ENCODE data around the gene CTNND2. TPM values are rescaled to one million over a fixed set of nuclear protein-coding genes. Genes with fewer than 3 reads are reported as not detected.

The CTNND2 gene
- polyA plus RNA-seq, 1 donor from 2014 or later, result 67.0 TPM

GRCh38 chr5:11873587-11873986, 30.7 kb downstream of the CTNND2 start:
- H3K9me2 ChIP-seq (ENCODE audit: insufficient read depth, low read length), result no peaks in the 10 kb centered on the region

GRCh38 chr5:11869203-11869602, 35.0 kb downstream of the CTNND2 start:
- Histone ChIP-seq H3K9me2 (ENCODE audit: insufficient read depth, low read length) (no peaks in the 10 kb centered on the region), H3K9me3 (ENCODE audit: low read length) (no peaks in the 10 kb centered on the region), H2AFZ (ENCODE audit: low read depth, low read length) (no peak overlapping the region), H3K27me3 (ENCODE audit: insufficient read depth, low read depth, low read length) (no peaks in the 10 kb centered on the region), H4K20me1 (ENCODE audit: insufficient read depth) (no peaks in the 10 kb centered on the region), H3F3A (ENCODE audit: insufficient read depth, low read length, poor library complexity, severe bottlenecking) (no peaks in the 10 kb centered on the region), H3K79me2 (replicated peaks; ENCODE audit: insufficient read depth, low read length) (peaks cover 31% of the 10 kb centered on the region), H3K36me3 (ENCODE audit: insufficient read depth, low read length) (no peaks in the 10 kb centered on the region), H3K9ac (ENCODE audit: low read length) (no peak overlapping the region), H3K27ac (ENCODE audit: low read length) (no peak overlapping the region), H3K4me2 (ENCODE audit: low read length) (no peak overlapping the region), H3K4me3 (ENCODE audit: low read length) (no peak overlapping the region)
- peak; percentile 92 for TF ChIP-seq POLR2AphosphoS5 (IDR thresholded peaks at IDR 0.05)
- TF ChIP-seq EP300 (conservative IDR thresholded peaks at IDR 0.05; ENCODE audit: poor library complexity, severe bottlenecking), result peak; percentile 96
- TF ChIP-seq CTCF (IDR thresholded peaks at IDR 0.05; ENCODE audit: poor library complexity, severe bottlenecking), result no peak

More at GRCh38 chr5:11873587-11873986, 30.7 kb downstream of the CTNND2 start:
- H3K9ac ChIP-seq (ENCODE audit: low read length), result no peak overlapping the region
- no peak overlapping the region for H2AFZ ChIP-seq (ENCODE audit: low read depth, low read length)
- H3K4me2 ChIP-seq (ENCODE audit: low read length), result no peak overlapping the region
- TF ChIP-seq TAF1 (IDR thresholded peaks at IDR 0.05; ENCODE audit: low read depth) (no peak), MXI1 (conservative IDR thresholded peaks at IDR 0.05; ENCODE audit: poor library complexity, severe bottlenecking) (no peak), REST (IDR thresholded peaks at IDR 0.05; ENCODE audit: borderline replicate concordance) (no peak), EP300 (conservative IDR thresholded peaks at IDR 0.05; ENCODE audit: poor library complexity, severe bottlenecking) (no peak), EZH2 (IDR thresholded peaks at IDR 0.05; ENCODE audit: borderline replicate concordance, insufficient read depth, low read length, poor library complexity, severe bottlenecking) (no peak), RAD21 (conservative IDR thresholded peaks at IDR 0.05) (no peak), SMC3 (conservative IDR thresholded peaks at IDR 0.05; ENCODE audit: poor library complexity) (no peak), CTCF (IDR thresholded peaks at IDR 0.05; ENCODE audit: poor library complexity, severe bottlenecking) (no peak), POLR2AphosphoS5 (IDR thresholded peaks at IDR 0.05) (no peak)
- H3K4me3 ChIP-seq (ENCODE audit: low read length), result no peak overlapping the region
- H3F3A ChIP-seq (ENCODE audit: insufficient read depth, low read length, poor library complexity, severe bottlenecking), result no peaks in the 10 kb centered on the region
- no peak overlapping the region for H3K27ac ChIP-seq (ENCODE audit: low read length)
- no peaks in the 10 kb centered on the region for H3K36me3 ChIP-seq (ENCODE audit: insufficient read depth, low read length)
- H3K79me2 ChIP-seq (replicated peaks; ENCODE audit: insufficient read depth, low read length), result peaks cover 23% of the 10 kb centered on the region
- H3K27me3 ChIP-seq (ENCODE audit: insufficient read depth, low read depth, low read length), result no peaks in the 10 kb centered on the region
- peaks cover 3% of the 10 kb centered on the region for H4K20me1 ChIP-seq (ENCODE audit: insufficient read depth)
- H3K9me3 ChIP-seq (ENCODE audit: low read length), result no peaks in the 10 kb centered on the region
